ENCODE results near the gene HRH3. TPM values are rescaled to one million over a fixed set of nuclear protein-coding genes. Genes with fewer than 3 reads are reported as not detected.
A peak's percentile ranks its signal among the peaks of the same experiment; 100 is the strongest.

Gene HRH3
- total and polyA plus RNA-seq, 8 donors, result not detected

DNA sequence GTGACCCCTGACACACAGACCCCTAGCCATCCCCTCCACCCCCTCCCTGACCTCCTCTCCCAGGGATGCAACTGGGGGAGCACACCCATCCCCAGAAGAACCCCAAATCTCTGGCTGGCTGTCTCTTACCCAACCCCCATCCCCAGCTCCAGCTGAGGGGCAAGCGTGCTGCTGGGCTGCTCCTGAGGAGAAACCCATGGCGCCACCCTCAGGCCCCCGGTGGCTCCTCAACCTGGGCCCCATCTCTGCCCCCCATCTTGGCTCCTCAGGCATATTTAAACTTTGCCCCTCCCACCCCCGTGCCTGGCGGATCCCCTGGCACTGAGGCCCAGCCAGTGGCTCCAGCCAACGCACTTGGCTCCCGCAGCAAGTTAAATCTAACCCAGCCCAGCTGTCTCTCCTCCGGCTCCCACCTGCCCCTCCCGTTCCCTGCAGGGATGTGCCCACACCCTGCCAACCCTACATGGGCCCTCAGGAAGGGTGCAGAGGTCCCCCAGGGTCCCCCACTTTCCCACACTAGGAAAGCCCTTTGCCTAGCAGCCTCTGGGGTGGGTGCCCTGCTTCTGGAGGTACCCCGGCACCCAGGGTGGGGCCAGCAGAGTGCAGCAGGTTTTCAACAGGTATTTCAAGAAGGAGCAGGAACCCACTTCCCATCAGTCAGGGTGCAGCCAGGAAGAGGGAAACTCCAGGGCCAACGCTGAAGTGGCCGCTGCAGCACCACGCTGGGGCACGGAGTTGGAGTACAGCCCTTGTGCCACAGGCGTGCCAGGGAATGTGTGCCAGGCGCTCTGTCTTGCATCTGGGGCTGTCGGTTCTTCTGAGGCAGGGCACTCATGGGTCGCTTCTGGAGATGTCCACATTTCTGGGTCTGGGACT lies 12.9 kb upstream of the HRH3 start:
- Histone ChIP-seq H3K36me3 (no peaks in the 10 kb centered on the region), H3K27me3 (peaks cover 0 to 64% (median 5%) of the 10 kb centered on the region in 3 donors), H3K4me1 (peaks cover 21 to 40% (median 28%) of the 10 kb centered on the region in 4 donors), H3K4me3 (no peak overlapping the region), H3K27ac (no peak overlapping the region), H3K9me3 (no peaks in the 10 kb centered on the region)
- WGBS, 5 donors, result 41 to 59% (median 49%) methylated on average over 12 to 18 of the region's 18 CpGs
- DNase-seq, result peak in 1 of 2 donors; percentile 46
- intact Hi-C loops (cut with DNase I; ENCODE audit: low total_unique reads), result no loop called here
- no peak for TF ChIP-seq POLR2A (IDR thresholded peaks at IDR 0.05)

DNA sequence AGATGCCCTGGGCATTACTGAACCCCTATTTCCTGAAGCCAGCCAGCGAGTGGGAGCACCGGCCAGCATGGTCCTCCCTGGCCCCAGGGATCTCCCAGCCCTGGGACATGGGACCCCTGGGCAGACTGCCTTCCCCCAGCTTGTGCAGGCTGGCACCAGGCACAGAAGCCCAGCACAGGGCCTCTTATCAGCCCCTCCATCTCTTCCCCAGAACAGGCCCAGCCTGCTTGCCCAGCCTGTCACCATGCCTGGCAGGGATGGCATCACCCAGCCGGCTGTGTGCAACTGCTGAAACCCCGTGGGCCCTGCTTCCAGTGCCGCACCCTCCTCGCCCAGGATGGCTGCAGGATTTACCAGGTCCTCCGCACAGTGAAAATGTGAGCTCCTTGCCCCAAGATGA lies 12.1 kb upstream of the HRH3 start:
- intact Hi-C loops (cut with DNase I; ENCODE audit: low total_unique reads), result no loop called here
- TF ChIP-seq EP300 (IDR thresholded peaks at IDR 0.05) (no peak), POLR2A (IDR thresholded peaks at IDR 0.05) (no peak), POLR2AphosphoS5 (IDR thresholded peaks at IDR 0.05) (no peak), CTCF (IDR thresholded peaks at IDR 0.05) (no peak)
- H3K27ac ChIP-seq, result no peak overlapping the region
- peak in 1 of 2 donors; percentile 79 for DNase-seq
- H3K27me3 ChIP-seq, result peaks cover 0 to 72% (median 7%) of the 10 kb centered on the region in 3 donors
- peaks cover 16 to 38% (median 23%) of the 10 kb centered on the region in 4 donors for H3K4me1 ChIP-seq
- no peaks in the 10 kb centered on the region for H3K36me3 ChIP-seq
- no peak overlapping the region for H3K4me3 ChIP-seq
- no peaks in the 10 kb centered on the region for H3K9me3 ChIP-seq
- 52 to 70% (median 62%) methylated on average over 5 to 7 of the region's 7 CpGs for WGBS, 5 donors

- Histone ChIP-seq H3K36me3 (no peaks in the 10 kb centered on the region), H3K27me3 (peaks cover 0 to 81% (median 13%) of the 10 kb centered on the region in 3 donors), H3K27ac (no peak overlapping the region), H3K4me1 (peaks cover 14 to 37% (median 22%) of the 10 kb centered on the region in 4 donors), H3K4me3 (no peak overlapping the region), H3K9me3 (no peaks in the 10 kb centered on the region)
- DNase-seq, result no peak
- intact Hi-C loops (cut with DNase I; ENCODE audit: low total_unique reads), result no loop called here
- WGBS, 5 donors, result 82 to 95% (median 91%) methylated on average over 6 of the region's 6 CpGs
- TF ChIP-seq POLR2AphosphoS5 (IDR thresholded peaks at IDR 0.05), result no peak
- TF ChIP-seq EP300 (IDR thresholded peaks at IDR 0.05), result no peak
- no peak for TF ChIP-seq CTCF (IDR thresholded peaks at IDR 0.05)
- no peak for TF ChIP-seq POLR2A (IDR thresholded peaks at IDR 0.05)
Measured at GRCh38 chr20:62231292-62231691, 11.2 kb upstream of the HRH3 start.

DNA sequence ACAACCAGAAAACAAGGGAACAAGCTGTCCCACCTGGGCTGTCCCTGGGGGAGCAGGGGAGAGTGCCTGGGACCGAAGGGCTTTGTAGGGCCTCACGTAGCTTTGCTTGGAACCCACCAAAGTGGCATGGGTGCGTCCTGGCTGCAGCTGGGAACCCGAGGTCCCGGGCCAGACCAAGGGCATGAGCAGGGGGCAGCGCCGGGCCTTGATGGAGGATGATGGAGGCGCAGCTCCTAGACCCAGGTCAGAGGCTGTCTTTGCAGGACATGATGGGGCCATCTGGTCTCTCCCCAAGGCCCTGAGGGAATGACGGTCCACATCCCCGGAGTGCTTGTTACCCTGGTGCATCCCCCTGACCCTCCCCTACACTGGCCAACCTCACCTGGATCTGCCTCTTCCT lies 10.6 kb upstream of the HRH3 start:
- intact Hi-C loops (cut with DNase I; ENCODE audit: low total_unique reads), result no loop called here
- 88 to 97% (median 90%) methylated on average over 4 to 10 of the region's 10 CpGs for WGBS, 5 donors
- Histone ChIP-seq H3K4me3 (no peak overlapping the region), H3K4me1 (peaks cover 12 to 36% (median 22%) of the 10 kb centered on the region in 4 donors), H3K36me3 (no peaks in the 10 kb centered on the region), H3K27ac (no peak overlapping the region), H3K9me3 (no peaks in the 10 kb centered on the region), H3K27me3 (peaks cover 0 to 85% (median 13%) of the 10 kb centered on the region in 3 donors)
- DNase-seq, result no peak
- TF ChIP-seq CTCF (IDR thresholded peaks at IDR 0.05), result no peak
- no peak for TF ChIP-seq POLR2A (IDR thresholded peaks at IDR 0.05)
- no peak for TF ChIP-seq POLR2AphosphoS5 (IDR thresholded peaks at IDR 0.05)
- no peak for TF ChIP-seq EP300 (IDR thresholded peaks at IDR 0.05)

DNA sequence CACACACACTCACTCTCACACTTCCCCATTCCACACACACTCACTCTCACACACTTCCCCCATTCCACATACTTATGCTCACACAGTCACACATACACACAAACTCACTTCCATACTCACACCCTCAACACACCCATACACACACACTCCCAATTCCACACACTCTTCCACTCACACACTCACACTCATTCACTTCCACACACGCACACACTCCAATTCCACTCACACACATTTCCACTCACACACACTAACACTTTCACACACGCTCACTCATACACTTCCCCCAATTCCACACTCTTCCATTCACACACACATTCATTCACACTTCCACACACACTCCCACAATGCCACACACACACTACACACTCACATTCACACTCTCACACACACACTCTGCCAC lies 10.2 kb upstream of the HRH3 start:
- 89 to 98% (median 96%) methylated on average over 2 of the region's 2 CpGs for WGBS, 5 donors
- H3K27ac ChIP-seq, result no peak overlapping the region
- DNase-seq, result no peak
- intact Hi-C loops (cut with DNase I; ENCODE audit: low total_unique reads), result no loop called here
- H3K27me3 ChIP-seq, result peaks cover 0 to 85% (median 13%) of the 10 kb centered on the region in 3 donors
- no peak overlapping the region for H3K4me3 ChIP-seq
- TF ChIP-seq EP300 (IDR thresholded peaks at IDR 0.05) (no peak), POLR2A (IDR thresholded peaks at IDR 0.05) (no peak), POLR2AphosphoS5 (IDR thresholded peaks at IDR 0.05) (no peak), CTCF (IDR thresholded peaks at IDR 0.05) (no peak)
- no peaks in the 10 kb centered on the region for H3K9me3 ChIP-seq
- no peaks in the 10 kb centered on the region for H3K36me3 ChIP-seq
- peaks cover 8 to 32% (median 19%) of the 10 kb centered on the region in 4 donors for H3K4me1 ChIP-seq
